WTC11 (cell line): ENCODE results near the gene EEIG1. TPM values are rescaled to one million over a fixed set of nuclear protein-coding genes. Genes with fewer than 3 reads are reported as not detected.
A peak's percentile ranks its signal among the peaks of the same experiment; 100 is the strongest.

ENCODE experiments used
- CREM ChIP-seq: sonication (generic); formaldehyde crosslinking; IDR thresholded peaks from 2 replicates; pipeline ENCODE4 v1.8.1; 2022; ENCODE audit warnings: mild to moderate bottlenecking, missing genetic modification reagents, moderate library complexity
- ELF4 ChIP-seq: sonication (generic); formaldehyde crosslinking; IDR thresholded peaks from 2 replicates; pipeline ENCODE4 v1.8.1; 2022; ENCODE audit warnings: low read depth, mild to moderate bottlenecking, moderate library complexity, missing genetic modification reagents
- EMX1 ChIP-seq: fragments of 250-450 bp; sonication (Bioruptor Pico); IDR thresholded peaks from 2 replicates; pipeline ENCODE4 v1.8.0; 2021; ENCODE audit warnings: mild to moderate bottlenecking
- ESRRA ChIP-seq: sonication (generic); formaldehyde crosslinking; IDR thresholded peaks from 2 replicates; pipeline ENCODE4 v1.8.1; 2022; ENCODE audit warnings: mild to moderate bottlenecking, missing genetic modification reagents, borderline replicate concordance
- FOXP1 ChIP-seq: sonication (generic); formaldehyde crosslinking; IDR thresholded peaks from 2 replicates; pipeline ENCODE4 v1.8.0; 2022; ENCODE audit warnings: missing genetic modification reagents, mild to moderate bottlenecking, moderate library complexity, borderline replicate concordance
- GABPB1 ChIP-seq: sonication (generic); formaldehyde crosslinking; IDR thresholded peaks from 2 replicates; pipeline ENCODE4 v1.8.1; 2023; ENCODE audit warnings: mild to moderate bottlenecking, missing genetic modification reagents
- GRHL2 ChIP-seq: fragments of 250-450 bp; sonication (Bioruptor Pico); IDR thresholded peaks from 2 replicates; pipeline ENCODE4 v1.8.0; 2022; ENCODE audit warnings: mild to moderate bottlenecking, moderate library complexity; ENCODE audit not compliant: insufficient replicate concordance, severe bottlenecking
- GTF2I ChIP-seq: fragments of 250-450 bp; sonication (Bioruptor Pico); conservative IDR thresholded peaks from 2 replicates; pipeline ENCODE4 v1.4.0; 2021; ENCODE audit warnings: mild to moderate bottlenecking
- NFATC4 ChIP-seq: fragments of 250-450 bp; sonication (Bioruptor Pico); IDR thresholded peaks from 2 replicates; pipeline ENCODE4 v1.9.0; 2021; ENCODE audit warnings: mild to moderate bottlenecking
- SP1 ChIP-seq: sonication (generic); formaldehyde crosslinking; conservative IDR thresholded peaks from 2 replicates; pipeline ENCODE4 v1.8.1; 2022; ENCODE audit warnings: missing genetic modification reagents
- TCF7 ChIP-seq: sonication (generic); formaldehyde crosslinking; IDR thresholded peaks from 2 replicates; pipeline ENCODE4 v1.8.0; 2022; ENCODE audit warnings: mild to moderate bottlenecking, low read depth, missing genetic modification reagents, moderate library complexity
- ZBTB21 ChIP-seq: sonication (generic); formaldehyde crosslinking; IDR thresholded peaks from 2 replicates; pipeline ENCODE4 v1.8.1; 2023; ENCODE audit warnings: mild to moderate bottlenecking, missing genetic modification reagents, borderline replicate concordance
- ZNF232 ChIP-seq: sonication (generic); formaldehyde crosslinking; IDR thresholded peaks from 2 replicates; pipeline ENCODE4 v1.8.0; 2022; ENCODE audit warnings: mild to moderate bottlenecking, missing genetic modification reagents
- total RNA-seq: library from RNA; stranded (reverse); gene quantifications from 3 replicates; pipeline ENCODE4 v1.2.3, GENCODE V29; 2021
- TF ChIP-seq, protein P1 (sequence below): sonication (generic); formaldehyde crosslinking; IDR thresholded peaks from 2 replicates; pipeline ENCODE4 v1.8.0; 2022; ENCODE audit warnings: mild to moderate bottlenecking, missing genetic modification reagents
- TF ChIP-seq, protein P2 (sequence below): fragments of 250-450 bp; sonication (Bioruptor Pico); conservative IDR thresholded peaks from 2 replicates; pipeline ENCODE4 v1.9.0; 2021; ENCODE audit warnings: mild to moderate bottlenecking
- TF ChIP-seq, protein P3 (sequence below): sonication (generic); formaldehyde crosslinking; IDR thresholded peaks from 2 replicates; pipeline ENCODE4 v1.8.0; 2022; ENCODE audit warnings: mild to moderate bottlenecking, missing genetic modification reagents
- TF ChIP-seq, protein P4 (sequence below): sonication (generic); formaldehyde crosslinking; IDR thresholded peaks from 2 replicates; pipeline ENCODE4 v1.8.1; 2022; ENCODE audit warnings: low read depth, mild to moderate bottlenecking, moderate library complexity, missing genetic modification reagents, borderline replicate concordance
- TF ChIP-seq, protein P5 (sequence below): sonication (generic); formaldehyde crosslinking; IDR thresholded peaks from 2 replicates; pipeline ENCODE4 v1.8.1; 2023; ENCODE audit warnings: mild to moderate bottlenecking, missing genetic modification reagents
- TF ChIP-seq, protein P6 (sequence below): fragments of 250-450 bp; sonication (Bioruptor Pico); IDR thresholded peaks from 2 replicates; pipeline ENCODE4 v1.9.0; 2021; ENCODE audit warnings: mild to moderate bottlenecking
- TF ChIP-seq, protein P7 (sequence below): sonication (generic); formaldehyde crosslinking; IDR thresholded peaks from 2 replicates; pipeline ENCODE4 v1.8.1; 2023; ENCODE audit warnings: mild to moderate bottlenecking, missing genetic modification reagents, moderate library complexity
- TF ChIP-seq, protein P8 (sequence below): sonication (generic); formaldehyde crosslinking; conservative IDR thresholded peaks from 2 replicates; pipeline ENCODE4 v1.8.1; 2023; ENCODE audit warnings: mild to moderate bottlenecking, low read depth, missing genetic modification reagents, moderate library complexity
- TF ChIP-seq, protein P9 (sequence below): sonication (generic); formaldehyde crosslinking; IDR thresholded peaks from 2 replicates; pipeline ENCODE4 v1.8.0; 2022; ENCODE audit warnings: mild to moderate bottlenecking, missing genetic modification reagents

The EEIG1 gene
- total RNA-seq, 1 experiment from 2014 or later, result 66.4 TPM

DNA sequence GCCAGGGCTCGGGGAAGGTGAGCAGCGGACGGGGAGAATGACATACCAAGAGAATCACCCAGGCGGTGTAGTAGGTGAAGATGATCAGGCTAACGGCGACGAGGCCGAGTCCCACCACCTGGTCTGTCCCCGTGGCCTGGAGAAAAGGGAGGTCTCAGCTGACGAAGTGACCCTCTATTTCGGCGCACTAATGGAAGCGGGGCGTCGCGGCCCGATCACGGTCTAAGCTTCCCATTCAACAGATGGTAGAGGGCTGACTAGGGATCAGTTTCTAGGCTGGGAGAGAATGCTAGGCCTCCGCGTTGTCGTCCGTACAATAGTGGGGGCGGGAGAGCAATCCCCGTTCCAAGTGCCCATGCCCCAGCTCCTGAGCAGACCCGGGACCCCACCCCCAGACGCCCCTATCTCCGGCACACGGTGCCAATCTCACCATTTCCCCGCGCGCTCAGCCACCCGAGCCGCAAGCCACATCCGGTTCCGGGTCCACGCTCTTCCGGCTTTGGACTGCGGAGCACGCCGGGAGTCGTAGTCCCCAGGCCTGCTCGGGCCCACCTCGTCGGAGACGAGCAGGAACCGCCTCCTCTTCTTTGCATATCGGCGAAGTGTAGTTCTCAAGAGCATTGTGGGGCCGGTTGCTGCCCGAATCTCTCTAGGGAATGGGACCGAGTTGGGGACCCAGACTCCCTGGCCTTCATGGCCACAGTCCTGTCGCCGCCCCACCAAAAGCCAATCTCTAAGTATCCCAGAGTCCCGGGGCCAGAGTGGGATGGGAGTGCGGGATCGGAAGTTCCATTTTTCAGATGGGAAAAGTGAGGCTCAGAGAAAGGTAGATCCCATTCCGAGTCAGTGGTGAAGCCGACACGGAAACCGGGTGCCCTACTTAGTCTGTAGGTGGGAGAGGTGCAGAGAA, 43.1 kb downstream of the EEIG1 start, which contains the start of gene DPM2 (continued):
- TF ChIP-seq TCF7 (CRISPR knock-in tag), result no peak
- TF ChIP-seq, protein P1, sequence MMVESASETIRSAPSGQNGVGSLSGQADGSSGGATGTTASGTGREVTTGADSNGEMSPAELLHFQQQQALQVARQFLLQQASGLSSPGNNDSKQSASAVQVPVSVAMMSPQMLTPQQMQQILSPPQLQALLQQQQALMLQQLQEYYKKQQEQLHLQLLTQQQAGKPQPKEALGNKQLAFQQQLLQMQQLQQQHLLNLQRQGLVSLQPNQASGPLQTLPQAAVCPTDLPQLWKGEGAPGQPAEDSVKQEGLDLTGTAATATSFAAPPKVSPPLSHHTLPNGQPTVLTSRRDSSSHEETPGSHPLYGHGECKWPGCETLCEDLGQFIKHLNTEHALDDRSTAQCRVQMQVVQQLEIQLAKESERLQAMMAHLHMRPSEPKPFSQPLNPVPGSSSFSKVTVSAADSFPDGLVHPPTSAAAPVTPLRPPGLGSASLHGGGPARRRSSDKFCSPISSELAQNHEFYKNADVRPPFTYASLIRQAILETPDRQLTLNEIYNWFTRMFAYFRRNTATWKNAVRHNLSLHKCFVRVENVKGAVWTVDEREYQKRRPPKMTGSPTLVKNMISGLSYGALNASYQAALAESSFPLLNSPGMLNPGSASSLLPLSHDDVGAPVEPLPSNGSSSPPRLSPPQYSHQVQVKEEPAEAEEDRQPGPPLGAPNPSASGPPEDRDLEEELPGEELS, result 0 out of 2 replicates have a peak, but pooled peaks have one; percentile 15
- 0 out of 2 replicates have a peak, but pooled peaks have one; percentile 33 for TF ChIP-seq CREM
- peak; percentile 96 for TF ChIP-seq GTF2I (CRISPR knock-in tag)
- TF ChIP-seq, protein P2, sequence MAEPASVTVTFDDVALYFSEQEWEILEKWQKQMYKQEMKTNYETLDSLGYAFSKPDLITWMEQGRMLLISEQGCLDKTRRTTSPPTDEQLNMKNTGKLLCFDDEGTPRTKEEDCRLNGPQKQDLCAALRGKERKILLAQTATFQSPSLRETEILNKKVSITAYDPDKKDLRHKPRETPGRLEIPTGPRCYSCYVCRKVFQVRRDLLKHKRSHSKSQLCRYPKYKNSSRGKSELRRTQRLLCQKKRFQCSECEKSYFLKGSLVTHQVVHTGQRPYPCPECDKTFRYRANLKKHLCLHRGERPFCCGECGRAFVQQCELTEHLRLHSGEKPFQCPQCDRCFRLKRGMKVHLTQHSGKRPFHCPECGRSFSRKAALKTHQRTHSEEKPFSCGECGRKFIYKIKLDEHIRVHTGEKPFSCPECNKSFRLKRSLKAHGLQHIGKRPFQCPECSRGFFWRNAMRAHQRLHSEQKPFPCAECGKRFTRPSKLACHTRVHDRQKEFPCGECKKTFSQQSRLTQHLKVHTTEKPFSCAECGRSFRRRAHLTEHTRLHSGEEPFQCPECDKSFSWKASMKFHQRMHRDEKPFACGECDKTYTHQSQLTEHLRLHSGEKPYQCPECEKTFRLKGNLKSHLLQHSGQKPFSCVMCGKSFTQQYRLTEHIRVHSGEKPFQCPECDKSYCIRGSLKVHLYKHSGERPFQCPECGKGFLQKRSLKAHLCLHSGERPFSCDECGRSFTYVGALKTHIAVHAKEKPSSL (CRISPR knock-in tag), result no peak
- TF ChIP-seq ELF4 (CRISPR knock-in tag), result no peak
- TF ChIP-seq, protein P3, sequence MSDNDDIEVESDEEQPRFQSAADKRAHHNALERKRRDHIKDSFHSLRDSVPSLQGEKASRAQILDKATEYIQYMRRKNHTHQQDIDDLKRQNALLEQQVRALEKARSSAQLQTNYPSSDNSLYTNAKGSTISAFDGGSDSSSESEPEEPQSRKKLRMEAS, result peak; percentile 67
- TF ChIP-seq, protein P4, sequence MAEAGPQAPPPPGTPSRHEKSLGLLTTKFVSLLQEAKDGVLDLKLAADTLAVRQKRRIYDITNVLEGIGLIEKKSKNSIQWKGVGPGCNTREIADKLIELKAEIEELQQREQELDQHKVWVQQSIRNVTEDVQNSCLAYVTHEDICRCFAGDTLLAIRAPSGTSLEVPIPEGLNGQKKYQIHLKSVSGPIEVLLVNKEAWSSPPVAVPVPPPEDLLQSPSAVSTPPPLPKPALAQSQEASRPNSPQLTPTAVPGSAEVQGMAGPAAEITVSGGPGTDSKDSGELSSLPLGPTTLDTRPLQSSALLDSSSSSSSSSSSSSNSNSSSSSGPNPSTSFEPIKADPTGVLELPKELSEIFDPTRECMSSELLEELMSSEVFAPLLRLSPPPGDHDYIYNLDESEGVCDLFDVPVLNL (CRISPR knock-in tag), result no peak
- TF ChIP-seq ZNF232, result no peak
- TF ChIP-seq FOXP1, result no peak
- TF ChIP-seq, protein P5, sequence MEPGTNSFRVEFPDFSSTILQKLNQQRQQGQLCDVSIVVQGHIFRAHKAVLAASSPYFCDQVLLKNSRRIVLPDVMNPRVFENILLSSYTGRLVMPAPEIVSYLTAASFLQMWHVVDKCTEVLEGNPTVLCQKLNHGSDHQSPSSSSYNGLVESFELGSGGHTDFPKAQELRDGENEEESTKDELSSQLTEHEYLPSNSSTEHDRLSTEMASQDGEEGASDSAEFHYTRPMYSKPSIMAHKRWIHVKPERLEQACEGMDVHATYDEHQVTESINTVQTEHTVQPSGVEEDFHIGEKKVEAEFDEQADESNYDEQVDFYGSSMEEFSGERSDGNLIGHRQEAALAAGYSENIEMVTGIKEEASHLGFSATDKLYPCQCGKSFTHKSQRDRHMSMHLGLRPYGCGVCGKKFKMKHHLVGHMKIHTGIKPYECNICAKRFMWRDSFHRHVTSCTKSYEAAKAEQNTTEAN (CRISPR knock-in tag), result no peak
- no peak for TF ChIP-seq SP1 (CRISPR knock-in tag)
- peak; percentile 59; the same call in 1 of the 2 replicates for TF ChIP-seq NFATC4 (CRISPR knock-in tag)
- no peak for TF ChIP-seq ZBTB21 (CRISPR knock-in tag)
- TF ChIP-seq, protein P6, sequence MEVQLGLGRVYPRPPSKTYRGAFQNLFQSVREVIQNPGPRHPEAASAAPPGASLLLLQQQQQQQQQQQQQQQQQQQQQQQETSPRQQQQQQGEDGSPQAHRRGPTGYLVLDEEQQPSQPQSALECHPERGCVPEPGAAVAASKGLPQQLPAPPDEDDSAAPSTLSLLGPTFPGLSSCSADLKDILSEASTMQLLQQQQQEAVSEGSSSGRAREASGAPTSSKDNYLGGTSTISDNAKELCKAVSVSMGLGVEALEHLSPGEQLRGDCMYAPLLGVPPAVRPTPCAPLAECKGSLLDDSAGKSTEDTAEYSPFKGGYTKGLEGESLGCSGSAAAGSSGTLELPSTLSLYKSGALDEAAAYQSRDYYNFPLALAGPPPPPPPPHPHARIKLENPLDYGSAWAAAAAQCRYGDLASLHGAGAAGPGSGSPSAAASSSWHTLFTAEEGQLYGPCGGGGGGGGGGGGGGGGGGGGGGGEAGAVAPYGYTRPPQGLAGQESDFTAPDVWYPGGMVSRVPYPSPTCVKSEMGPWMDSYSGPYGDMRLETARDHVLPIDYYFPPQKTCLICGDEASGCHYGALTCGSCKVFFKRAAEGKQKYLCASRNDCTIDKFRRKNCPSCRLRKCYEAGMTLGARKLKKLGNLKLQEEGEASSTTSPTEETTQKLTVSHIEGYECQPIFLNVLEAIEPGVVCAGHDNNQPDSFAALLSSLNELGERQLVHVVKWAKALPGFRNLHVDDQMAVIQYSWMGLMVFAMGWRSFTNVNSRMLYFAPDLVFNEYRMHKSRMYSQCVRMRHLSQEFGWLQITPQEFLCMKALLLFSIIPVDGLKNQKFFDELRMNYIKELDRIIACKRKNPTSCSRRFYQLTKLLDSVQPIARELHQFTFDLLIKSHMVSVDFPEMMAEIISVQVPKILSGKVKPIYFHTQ (CRISPR knock-in tag), result no peak
- TF ChIP-seq ESRRA (CRISPR knock-in tag), result no peak
- TF ChIP-seq, protein P7, sequence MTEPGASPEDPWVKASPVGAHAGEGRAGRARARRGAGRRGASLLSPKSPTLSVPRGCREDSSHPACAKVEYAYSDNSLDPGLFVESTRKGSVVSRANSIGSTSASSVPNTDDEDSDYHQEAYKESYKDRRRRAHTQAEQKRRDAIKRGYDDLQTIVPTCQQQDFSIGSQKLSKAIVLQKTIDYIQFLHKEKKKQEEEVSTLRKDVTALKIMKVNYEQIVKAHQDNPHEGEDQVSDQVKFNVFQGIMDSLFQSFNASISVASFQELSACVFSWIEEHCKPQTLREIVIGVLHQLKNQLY (CRISPR knock-in tag), result no peak
- TF ChIP-seq, protein P8, sequence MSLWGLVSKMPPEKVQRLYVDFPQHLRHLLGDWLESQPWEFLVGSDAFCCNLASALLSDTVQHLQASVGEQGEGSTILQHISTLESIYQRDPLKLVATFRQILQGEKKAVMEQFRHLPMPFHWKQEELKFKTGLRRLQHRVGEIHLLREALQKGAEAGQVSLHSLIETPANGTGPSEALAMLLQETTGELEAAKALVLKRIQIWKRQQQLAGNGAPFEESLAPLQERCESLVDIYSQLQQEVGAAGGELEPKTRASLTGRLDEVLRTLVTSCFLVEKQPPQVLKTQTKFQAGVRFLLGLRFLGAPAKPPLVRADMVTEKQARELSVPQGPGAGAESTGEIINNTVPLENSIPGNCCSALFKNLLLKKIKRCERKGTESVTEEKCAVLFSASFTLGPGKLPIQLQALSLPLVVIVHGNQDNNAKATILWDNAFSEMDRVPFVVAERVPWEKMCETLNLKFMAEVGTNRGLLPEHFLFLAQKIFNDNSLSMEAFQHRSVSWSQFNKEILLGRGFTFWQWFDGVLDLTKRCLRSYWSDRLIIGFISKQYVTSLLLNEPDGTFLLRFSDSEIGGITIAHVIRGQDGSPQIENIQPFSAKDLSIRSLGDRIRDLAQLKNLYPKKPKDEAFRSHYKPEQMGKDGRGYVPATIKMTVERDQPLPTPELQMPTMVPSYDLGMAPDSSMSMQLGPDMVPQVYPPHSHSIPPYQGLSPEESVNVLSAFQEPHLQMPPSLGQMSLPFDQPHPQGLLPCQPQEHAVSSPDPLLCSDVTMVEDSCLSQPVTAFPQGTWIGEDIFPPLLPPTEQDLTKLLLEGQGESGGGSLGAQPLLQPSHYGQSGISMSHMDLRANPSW (CRISPR knock-in tag), result no peak
- TF ChIP-seq, protein P9, sequence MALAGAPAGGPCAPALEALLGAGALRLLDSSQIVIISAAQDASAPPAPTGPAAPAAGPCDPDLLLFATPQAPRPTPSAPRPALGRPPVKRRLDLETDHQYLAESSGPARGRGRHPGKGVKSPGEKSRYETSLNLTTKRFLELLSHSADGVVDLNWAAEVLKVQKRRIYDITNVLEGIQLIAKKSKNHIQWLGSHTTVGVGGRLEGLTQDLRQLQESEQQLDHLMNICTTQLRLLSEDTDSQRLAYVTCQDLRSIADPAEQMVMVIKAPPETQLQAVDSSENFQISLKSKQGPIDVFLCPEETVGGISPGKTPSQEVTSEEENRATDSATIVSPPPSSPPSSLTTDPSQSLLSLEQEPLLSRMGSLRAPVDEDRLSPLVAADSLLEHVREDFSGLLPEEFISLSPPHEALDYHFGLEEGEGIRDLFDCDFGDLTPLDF (CRISPR knock-in tag), result no peak
- TF ChIP-seq GABPB1 (CRISPR knock-in tag), result peak; percentile 79
- no peak; the same call in 1 of the 2 replicates for TF ChIP-seq EMX1
- no peak for TF ChIP-seq GRHL2 (CRISPR knock-in tag)
